HT1080 (cell line): ENCODE measurements around the gene CAST. TPM values are rescaled to one million over a fixed set of nuclear protein-coding genes. Genes with fewer than 3 reads are reported as not detected.

Experiments used
- DNase-seq: peaks from one replicate; pipeline ENCODE4 v3.0.0-alpha.2; 2015; ENCODE audit warnings: low read depth
- total RNA-seq: library from RNA; depleted of rRNA; stranded (reverse); fragments of >200 nt; shearing (Covaris generic); gene quantifications from 2 replicates; pipeline ENCODE4 v1.2.3, GENCODE V29; 2014

Gene CAST
- total RNA-seq, 1 experiment from 2014 or later = 123 TPM

GRCh38 chr5:96709152-96709821 is 47.1 kb downstream of the CAST start:
- DNase-seq = peak; percentile 80

GRCh38 chr5:96712100-96712746 is 50.0 kb downstream of the CAST start:
- DNase-seq = no peak

GRCh38 chr5:96714450-96714849 is 52.3 kb downstream of the CAST start:
- no peak for DNase-seq

- peak; percentile 61 for DNase-seq
These were observed 52.8 kb downstream of the CAST start for GRCh38 chr5:96714951-96715451.

GRCh38 chr5:96716007-96716406 is 53.8 kb downstream of the CAST start:
- no peak for DNase-seq

- no peak for DNase-seq
These were observed 54.5 kb downstream of the CAST start for GRCh38 chr5:96716716-96717115.

- no peak for DNase-seq
These were observed 55.7 kb downstream of the CAST start for GRCh38 chr5:96717874-96718273.

- peak; percentile 11 for DNase-seq
These were observed 56.5 kb downstream of the CAST start for GRCh38 chr5:96718635-96719077.

GRCh38 chr5:96720408-96720807 is 58.2 kb downstream of the CAST start:
- no peak for DNase-seq

GRCh38 chr5:96721351-96721977 is 59.3 kb downstream of the CAST start:
- DNase-seq = peak; percentile 40

GRCh38 chr5:96725257-96725656 is 63.1 kb downstream of the CAST start:
- no peak for DNase-seq

- DNase-seq = no peak
These were observed 64.6 kb downstream of the CAST start for GRCh38 chr5:96726802-96727201.

- no peak for DNase-seq
These were observed 67.0 kb downstream of the CAST start for GRCh38 chr5:96729156-96729555.

- no peak for DNase-seq
These were observed 68.4 kb downstream of the CAST start for GRCh38 chr5:96730586-96730985.

GRCh38 chr5:96733771-96734500 is 71.8 kb downstream of the CAST start:
- DNase-seq = peak; percentile 31

GRCh38 chr5:96734871-96735325 is 72.7 kb downstream of the CAST start:
- DNase-seq = peak; percentile 52

- no peak for DNase-seq
These were observed 74.8 kb downstream of the CAST start for GRCh38 chr5:96736937-96737336.

- no peak for DNase-seq
These were observed 78.9 kb downstream of the CAST start for GRCh38 chr5:96741106-96741505.

GRCh38 chr5:96741891-96742309 is 79.7 kb downstream of the CAST start:
- no peak for DNase-seq

- DNase-seq = no peak
These were observed 80.4 kb downstream of the CAST start for GRCh38 chr5:96742538-96742937.

- DNase-seq = peak; percentile 71
These were observed 81.0 kb downstream of the CAST start for GRCh38 chr5:96743065-96743768.
